Inferior parietal cortex (tissue), 1 donor: ENCODE results near the gene COQ10A.
"Not testable (repeated sequence)": the region's sequence is repeated elsewhere in the genome, so short reads cannot be mapped to it uniquely, and the experiment has no call there.

ENCODE experiments used
- DNase-seq: peaks from one replicate; pipeline ENCODE4 v3.0.0-alpha.2; 2016; ENCODE audit errors: extremely low spot score

Gene COQ10A

DNA sequence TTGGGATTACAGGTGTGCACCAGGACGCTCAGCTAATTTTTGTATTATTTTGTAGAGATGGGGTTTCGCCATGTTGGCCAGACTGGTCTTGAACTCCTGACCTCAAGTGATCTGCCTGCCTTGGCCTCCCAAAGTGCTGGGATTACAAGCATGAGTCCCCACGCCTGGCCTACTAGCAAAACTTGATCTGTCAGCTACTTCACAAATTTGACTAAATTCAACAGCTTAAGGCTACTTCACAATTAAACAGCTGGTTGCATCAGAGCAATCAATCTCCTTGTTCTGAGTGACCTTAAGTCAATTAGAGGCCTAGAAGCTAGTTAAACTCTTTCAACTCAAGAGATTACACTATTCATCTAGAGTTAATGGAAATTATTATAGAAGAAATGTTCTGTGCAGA is 12.2 kb downstream of the COQ10A start:
- no peak for DNase-seq

DNA sequence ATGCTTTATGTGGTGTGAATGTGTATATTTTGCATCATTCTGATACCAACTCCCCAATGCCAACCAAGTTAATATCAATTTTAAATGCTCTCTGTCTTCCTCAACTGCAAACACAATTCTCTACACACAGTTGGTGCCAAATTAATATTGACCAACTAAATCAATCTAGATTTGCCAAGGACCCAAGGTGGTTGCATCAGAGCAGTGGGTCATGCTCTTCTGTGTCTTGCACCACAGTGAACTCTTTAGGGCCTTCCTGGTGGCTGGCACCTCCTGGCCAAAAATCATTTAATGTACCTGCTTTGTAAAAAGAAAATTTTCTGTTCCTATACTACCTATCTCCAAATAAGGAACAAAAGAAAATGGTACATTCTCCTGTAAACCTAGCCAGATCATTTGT is 14.1 kb downstream of the COQ10A start:
- DNase-seq: no peak

DNA sequence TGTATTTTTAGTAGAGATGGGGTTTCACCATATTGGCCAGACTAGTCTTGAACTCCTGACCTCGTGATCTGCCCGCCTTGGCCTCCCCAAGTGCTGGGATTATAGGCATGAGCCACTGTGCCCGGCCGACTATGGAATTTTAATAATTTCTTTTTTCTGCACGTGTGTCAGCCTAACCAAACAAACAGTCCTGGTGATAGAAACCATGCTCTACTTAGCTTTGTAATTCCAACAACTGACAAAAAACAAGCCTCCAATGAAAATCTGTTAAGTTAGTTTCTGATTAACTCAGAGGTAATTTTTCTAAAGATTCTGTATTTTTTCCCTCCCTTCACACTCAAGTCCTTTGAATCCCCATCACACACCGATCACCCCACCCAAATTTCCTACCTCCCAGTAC is 15.3 kb downstream of the COQ10A start:
- DNase-seq: no peak

DNA sequence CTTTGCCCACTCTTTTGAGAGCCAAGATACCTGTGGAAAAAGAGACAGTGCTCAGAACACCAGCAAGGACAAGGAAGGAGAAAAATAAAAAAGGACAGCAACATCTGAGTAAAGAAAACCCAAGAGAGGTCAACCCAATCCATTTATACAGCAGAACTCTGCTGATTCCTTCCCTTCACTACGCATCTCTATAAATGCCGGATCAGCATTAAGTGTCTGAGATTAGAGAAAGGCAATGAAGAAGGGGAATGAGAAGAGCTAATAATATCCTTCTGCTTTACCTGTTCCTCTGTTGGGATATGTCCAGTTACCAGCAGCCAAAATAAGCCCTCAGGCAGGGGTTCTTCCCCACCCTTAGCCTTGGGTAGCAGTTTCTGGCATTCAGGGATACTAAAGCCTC is 15.8 kb downstream of the COQ10A start:
- DNase-seq: no peak

DNA sequence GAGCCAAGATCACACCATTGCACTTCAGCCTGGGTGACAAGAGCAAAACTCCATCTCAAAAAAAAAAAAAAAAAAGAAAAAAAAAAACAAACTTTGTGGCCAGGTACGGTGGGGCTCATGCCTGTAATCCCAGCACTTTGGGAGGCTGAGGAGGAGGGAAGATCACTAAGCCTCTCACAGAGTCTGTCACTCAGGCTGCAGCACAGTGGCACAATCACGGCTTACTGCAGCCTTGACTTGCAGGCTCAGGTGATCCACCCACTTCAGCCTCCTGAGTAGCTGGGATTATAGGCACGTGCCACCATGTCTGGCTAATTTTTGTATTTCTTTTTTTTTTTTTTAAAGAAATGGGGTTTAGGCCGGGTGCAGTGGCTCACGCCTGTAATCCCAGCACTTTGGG is 17.5 kb downstream of the COQ10A start:
- not testable (repeated sequence) for DNase-seq

DNA sequence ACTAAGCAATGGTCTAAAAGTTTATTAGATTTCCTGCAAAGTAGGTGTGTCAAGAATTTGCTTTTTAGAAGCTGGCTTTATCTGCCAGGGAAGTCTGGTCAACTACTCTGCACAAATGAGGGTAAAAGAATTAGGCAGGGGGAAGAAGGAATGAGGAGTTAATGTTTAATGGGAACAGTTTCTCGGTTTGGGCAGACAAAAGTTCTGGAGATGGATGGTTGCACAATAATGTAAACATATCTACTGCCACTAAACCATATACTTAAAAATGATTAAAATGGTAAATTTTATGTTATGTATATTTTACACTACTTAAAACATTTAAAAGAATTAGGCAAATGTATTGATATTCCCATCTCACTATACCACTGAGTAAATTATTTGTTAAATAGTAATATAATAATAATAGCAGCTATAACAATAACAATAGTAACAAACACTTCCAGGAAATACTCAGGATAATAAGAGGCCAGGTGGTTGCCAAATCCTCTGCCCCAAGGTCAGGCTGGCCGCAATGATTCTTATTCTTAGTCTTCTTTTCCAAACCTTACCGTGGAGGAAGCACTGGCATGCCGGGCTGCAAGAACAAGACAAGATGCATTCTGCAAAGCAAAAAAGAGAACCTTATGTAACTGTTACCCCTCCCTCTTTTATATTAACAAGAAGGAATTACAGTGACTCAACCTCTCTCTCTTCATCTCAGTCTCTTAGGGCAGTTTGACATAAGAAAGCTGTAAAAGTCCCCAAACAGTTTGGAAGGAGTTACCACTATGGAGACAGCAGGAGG is 19.5 kb downstream of the COQ10A start:
- no peak for DNase-seq

DNA sequence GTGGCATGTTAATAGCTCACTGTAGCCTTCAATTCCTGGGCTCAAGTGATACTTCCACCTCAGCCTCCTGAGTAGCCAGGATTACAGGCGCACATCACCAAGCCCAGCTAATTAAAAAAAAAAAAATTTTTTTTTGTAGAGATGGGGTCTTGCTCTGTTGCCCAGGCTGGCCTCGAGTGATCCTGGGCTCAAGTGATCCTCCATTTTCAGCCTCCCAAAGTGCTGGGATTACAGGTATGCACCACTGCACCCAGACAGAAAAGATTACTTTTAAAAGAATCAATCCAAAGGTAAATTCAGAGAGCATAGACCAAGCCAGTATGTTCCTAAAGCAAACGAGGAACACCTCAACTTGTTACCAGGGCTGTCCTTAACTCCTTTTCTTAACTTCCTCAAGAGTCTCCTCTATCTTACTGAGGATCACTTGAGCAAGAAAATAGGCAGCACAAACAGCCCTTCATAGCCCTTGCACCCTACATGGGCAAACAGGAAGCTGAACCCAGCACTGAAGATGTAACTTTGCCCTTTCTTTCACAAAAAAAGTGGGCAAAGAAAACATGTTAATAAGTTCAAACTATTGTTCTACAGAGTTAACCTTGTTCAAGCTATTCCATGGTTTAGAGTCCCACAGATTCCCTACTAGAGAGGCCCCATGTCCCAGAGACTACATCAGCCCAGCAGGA is 22.1 kb downstream of the COQ10A start:
- no peak for DNase-seq

DNA sequence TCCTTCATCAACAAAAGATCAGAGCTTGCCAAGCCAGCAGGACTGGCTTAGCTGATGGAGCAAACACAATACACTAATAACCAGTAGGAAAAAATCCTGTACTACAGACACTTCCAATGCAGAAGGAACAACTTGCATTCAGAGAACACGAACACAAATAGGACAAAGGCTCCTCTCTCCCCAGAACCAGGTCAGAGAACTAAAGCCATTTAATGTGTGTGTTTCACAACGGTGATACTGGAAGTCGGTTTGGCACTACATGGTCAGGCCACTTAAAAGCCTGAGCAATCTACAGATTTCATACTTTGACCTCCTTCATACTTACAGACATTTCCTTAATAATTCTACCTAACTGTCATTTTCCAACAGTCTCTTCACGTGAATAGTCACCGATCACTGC is 27.1 kb downstream of the COQ10A start:
- no peak for DNase-seq

DNA sequence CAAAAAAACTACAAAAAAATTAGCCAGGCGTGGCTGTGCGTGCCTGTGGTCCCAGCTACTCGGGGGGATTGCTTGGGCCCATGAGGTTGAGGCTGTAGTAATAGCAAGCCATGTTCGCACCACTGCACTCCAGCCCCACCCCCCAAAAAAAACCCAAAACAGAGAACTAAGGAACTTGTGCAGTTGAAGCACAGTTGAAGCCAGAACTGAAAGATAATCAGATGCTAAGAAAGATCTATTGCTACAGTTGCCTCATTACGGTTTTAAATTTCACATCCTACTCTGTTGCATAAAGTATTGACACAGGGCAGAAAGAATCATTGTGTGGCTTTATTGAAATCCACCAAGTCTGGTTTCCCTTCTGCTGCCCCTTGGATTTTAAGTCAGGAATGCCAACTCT is 29.6 kb downstream of the COQ10A start:
- no peak for DNase-seq

DNA sequence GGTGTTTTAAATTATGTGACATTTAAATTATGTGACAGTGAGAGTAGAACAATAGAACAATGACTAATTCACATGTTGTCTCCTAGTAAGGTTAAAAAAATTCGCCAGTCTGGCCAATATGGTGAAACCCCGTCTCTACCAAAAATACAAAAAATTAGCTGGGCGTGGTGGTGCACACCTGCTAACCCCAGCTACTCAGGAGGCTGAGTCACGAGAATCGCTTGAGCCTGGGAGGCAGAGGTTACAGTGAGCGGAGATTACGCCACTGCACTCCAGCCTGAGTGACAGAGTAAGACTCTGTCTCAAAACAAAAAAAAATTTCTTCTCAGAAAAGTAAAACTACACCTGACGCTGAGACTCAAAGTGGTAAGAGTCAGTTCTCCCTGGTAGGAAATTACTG is 30.7 kb downstream of the COQ10A start:
- no peak for DNase-seq

DNA sequence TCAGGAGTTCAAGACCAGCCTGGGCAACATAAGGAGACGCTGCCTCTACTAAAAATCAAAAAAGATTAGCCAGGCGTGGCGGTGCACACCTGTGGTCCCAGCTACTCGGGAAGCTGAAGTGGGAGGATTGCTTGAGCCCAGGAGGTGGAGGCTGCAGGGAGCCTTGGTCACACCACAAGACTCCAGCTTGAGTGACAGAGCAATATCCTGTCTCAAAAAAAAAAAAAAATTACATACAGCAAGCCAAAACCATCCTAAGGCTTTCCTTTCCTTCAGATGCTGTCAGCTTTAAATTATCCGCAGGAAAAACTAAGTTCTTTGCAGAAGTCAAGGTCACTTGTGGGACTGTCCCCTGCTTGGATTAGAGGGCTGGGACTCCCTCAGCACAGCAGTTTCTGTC is 32.1 kb downstream of the COQ10A start:
- DNase-seq: no peak

DNA sequence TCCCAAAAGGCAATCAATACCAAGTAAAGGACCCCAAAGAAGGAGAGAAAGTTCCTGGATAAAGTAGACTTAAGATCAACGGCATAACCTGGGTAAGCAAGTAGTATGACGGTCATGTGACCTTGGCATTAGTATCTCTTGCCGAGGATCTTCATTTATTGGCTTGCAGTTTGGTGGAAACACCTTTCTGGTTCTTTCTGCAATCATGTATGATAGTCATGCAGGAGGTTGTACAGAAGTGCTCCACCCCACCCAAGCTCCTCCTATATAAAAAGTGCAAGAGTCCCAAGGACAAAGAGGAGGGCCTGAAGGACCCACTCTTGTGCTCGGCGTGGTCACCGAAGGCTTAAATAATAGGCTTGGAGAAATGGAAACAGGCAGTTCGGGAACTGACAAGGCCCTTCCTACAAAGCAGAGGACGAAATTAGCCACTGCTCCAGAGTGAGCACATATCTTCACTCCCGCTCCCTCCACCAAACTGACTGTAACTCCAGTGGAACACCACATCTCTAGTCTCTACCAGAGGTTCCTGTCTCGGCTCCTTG is 32.6 kb downstream of the COQ10A start:
- peak; percentile 34 for DNase-seq

DNA sequence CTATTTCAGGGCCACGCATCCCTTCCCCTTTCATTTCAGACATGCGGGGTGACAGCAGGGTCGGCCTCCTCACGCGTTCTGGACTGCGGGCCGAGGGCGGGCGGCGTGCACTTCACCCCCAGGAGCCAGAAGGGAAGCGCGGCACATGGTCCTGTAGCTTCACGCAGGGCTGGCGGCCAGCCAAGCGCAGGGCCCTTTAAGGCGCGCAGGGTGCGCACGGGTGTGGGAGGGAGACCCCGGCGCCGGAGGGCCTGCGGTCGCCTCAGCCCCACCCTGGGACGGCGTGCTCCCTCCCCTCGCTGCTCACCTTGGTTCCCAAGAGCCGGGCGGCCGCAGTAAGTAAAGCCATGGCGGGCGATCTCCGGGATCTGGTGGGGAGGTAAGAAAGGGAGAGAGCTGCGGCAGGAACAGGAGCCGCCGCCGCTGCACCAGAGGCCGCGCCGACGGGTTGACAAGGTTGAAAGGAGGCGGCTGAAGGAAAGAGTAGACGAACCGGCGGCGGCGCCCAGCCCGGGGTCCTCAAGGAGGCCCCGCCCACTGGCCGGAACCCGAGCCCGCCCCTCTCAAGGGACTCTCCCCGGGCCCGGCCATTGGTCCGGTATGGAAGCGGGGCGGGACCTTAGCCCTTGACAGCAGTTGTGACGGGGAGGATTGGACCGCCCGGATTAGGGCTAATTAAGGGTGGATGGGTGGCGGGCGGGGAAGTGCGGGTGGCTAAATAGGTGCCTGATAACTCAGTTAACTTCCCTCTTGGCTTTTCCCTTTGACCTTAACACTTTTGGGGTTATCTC is 33.3 kb downstream of the COQ10A start, which contains the start of gene CS:
TSS of gene CS (minus strand) at position 478 of the 791 bp plus-strand sequence. CDS start at position 349, 129 bp downstream.
- peak; percentile 97 for DNase-seq

DNA sequence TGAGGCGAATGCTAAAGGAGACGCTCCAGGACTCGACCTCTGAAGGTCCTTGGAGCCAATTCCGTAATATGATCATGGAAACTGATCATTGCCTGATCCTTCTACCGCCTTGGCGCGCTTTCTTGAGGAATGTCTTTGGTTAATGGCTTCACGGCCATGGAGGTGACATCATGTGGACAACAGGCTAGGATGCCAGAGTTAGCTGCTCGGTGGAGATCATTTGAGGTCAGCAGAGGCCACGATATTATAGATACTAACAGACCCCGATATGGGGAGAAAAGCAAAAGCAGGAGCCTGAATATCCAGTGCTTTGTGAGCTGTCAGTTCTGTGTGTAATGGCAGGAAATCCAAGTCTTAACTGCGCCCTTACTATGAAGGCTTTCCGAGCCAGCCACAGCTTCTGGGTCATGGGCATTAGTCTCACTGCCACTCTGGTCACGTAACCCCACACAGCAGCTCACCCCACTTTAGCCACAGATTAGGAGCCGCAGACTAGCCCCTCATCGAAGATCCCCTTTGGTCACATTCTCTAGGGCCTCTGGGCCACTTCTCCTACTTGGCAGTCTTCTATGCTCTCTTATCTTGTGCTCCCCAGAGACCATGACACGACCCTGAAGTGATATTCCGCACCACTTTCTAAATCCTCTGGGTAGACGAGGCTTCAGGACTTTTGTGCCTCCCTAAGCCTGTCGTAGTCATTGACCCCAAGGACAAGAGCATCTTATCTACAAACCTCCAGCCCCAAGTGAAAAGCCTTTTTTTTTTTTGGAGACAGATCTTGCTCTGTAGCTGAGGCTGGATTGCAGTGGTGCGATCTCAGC is 34.1 kb downstream of the COQ10A start:
- peak; percentile 21 for DNase-seq

DNA sequence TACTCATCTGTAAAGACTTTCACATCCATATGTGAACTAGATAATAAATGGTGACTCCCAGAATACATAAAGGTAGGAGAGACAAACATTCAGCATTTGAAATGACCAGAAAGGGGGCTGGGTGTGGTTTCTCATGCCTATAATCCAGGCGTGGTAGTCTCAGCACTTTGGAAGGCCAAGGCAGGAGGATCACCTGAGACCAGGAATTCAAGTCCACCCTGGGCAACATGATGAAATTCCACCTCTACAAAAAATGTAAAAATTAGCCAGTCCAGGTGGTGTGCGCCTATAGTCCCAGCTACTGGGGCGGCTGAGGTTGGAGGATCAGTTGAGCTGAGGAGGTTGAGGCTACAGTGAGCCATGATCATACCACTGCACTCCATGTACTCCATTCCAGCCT is 37.5 kb downstream of the COQ10A start:
- DNase-seq: no peak

DNA sequence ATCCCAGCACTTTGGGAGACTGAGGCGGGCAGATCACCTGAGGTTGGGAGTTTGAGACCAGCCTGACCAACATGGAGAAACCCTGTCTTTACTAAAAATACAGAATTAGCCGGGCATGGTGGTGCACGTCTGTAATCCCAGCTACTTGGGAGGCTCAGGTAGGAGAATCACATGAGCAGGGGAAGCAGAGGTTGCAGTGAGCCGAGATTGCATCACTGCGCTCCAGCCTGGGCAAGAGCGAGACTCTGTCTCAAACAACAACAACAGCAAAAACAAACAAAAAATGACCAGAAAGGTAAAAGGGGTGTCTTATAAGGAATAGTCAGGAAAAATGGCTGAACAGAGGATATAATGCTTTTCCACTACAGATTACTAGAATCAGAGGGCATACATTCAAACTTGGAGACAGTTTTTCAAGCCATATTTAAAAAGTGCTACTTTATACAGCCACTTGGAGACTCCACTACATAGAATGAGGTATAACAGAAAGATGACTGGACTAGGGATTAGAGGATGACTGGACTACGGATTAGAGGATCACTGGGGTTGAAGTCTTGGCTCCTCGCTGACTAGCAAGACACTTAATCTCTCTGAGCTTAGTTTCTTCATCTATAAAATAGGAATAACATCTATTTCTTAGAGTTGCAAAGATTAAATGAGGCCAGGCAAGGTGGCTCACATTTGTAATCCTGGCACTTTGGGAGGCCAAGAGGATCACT is 38.3 kb downstream of the COQ10A start:
- DNase-seq: no peak

DNA sequence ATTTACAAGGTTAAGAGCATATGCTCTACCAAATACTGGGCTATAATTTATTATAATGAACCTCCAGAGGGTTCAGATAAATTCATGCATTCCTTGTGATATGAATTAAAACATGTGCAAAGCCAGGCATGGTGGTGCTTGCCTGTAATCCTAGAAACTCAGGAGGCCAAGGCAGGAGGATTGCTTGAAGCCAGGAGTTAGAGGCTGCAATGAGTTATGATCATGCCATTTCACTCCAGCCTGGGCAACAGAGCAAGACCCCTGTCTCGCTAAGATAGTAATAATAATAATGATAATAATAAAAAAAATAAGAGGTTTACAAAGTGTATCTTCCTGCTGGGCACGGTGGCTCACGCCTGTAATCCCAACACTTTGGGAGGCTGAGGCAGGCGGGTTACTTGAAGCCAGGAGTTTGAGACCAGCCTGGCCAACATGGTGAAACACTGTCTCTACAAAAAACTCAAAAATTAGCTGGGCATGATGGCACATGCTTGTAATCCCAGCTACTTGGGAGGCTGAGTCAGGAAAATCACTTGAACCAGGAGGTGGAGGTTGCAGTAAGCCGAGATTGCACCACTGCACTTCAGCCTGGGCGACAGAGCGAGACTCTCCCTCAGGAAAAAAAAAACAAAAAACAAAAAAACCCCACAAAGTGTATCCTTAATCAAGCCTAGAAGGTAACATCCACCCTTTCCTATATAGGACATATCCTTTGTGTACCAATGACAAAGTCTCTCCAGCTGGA is 40.7 kb downstream of the COQ10A start:
- no peak for DNase-seq

DNA sequence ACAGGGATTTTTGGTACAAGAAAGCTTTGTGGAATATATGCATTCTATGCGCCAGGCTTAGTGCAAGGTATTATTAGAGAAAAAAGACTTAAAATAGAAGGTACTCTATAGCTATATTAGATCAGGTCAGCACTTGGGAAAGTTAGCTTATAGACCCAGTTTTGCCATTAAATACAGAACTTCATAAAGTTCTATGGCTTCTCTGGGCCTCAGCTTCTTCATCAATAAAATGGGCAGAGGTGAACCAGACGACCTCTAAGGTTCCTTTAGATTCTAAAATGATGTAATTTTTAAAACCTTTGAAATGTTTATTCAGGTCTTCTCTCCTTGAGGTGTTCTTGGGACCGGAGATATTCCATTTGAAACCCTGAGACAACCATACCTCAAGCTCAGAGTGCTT is 42.0 kb downstream of the COQ10A start:
- DNase-seq: no peak

DNA sequence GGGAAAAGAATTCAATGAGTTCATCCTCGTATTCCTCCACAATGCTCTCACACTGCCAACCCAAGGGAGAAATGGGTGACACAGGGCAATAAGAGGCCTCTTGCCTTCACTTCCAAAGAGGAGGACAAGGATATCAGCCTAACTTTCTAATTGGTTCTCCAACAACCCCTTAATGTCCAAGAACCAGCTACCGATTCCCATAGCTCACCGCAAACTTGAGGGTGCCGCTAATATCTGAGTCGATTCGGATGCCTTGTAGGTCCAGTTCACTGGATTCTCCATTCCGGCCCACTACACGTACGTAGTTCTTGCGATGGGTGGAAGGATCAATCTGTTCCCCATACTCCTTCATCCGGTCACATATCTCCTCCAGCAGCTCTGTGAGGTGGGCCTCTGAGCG is 44.3 kb downstream of the COQ10A start:
- no peak for DNase-seq

DNA sequence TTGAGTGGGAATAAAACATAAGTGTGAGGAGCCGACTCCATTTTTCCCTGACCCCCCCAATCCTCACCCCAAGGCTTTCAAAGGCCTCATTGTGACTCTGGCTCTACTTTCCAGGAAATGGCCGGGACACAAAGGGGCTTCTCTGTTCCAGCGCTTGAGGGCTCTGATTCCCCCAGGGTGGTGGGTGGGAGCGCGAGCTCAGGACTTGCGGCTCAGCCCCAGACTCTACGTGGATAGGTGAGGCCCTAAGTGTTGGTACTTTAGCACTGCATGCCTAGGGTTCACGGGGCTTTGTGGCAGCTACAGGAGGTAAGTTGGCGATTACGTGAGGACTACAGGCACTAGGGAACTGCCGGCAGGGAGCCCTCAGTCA is 48.5 kb downstream of the COQ10A start:
- peak; percentile 56 for DNase-seq
